WI38 (cell line): ENCODE results near the gene ZC3HAV1.

Source experiments
- H3K4me3 ChIP-seq: 2 replicates; pipeline ENCODE4 v1.5.1; 2011; ENCODE audit warnings: low read depth, mild to moderate bottlenecking, control low read depth, low read length
- CTCF ChIP-seq: IDR thresholded peaks from 2 replicates; pipeline ENCODE4 v1.5.1; 2012; ENCODE audit warnings: low read depth, mild to moderate bottlenecking, control low read depth, low read length

The ZC3HAV1 gene

DNA sequence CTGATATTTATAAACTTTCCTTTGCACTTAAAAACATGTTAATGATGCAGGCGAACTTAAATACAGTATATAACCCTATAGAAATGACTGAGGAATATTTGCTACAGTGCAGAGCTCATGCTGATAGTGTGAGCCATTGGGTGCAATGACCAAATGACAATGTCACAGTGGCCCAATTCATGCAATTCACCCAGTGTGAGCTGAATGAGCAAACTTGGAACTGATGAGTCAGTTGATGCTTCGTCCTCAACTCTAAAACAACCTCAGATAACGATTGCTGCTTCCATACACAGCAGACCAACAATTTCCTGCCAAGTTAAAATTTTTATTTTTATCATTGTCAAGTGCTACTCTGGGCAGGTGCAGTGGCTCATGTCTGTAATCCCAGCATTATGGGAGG is 61.5 kb downstream of the ZC3HAV1 start:
- no peak for TF ChIP-seq CTCF
- no peak overlapping the region for H3K4me3 ChIP-seq

DNA sequence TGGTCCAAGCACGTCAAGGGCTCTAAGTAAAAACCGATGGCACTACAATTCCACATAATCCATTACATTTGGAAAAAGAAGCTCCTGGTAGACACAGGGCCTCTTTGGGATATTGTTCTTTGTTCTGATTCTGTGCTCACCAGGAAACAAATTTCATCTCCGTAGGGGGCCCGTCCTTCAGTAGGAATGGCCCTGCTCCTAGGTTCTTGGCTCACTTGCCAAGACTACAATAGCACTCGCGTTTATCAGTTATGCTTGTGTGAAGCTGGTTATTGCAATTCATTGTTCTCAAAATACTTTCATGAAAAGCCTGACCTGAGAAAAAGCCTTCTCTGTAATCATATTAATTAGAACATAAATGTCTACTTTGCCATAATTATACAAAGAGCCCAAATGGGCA is 63.4 kb downstream of the ZC3HAV1 start:
- no peak overlapping the region for H3K4me3 ChIP-seq
- TF ChIP-seq CTCF: no peak

GRCh38 chr7:139044813-139045794 is 64.4 kb downstream of the ZC3HAV1 start:
- no peak overlapping the region for H3K4me3 ChIP-seq
- no peak for TF ChIP-seq CTCF

- TF ChIP-seq CTCF: no peak
These were observed 65.4 kb downstream of the ZC3HAV1 start for GRCh38 chr7:139043823-139044812.

DNA sequence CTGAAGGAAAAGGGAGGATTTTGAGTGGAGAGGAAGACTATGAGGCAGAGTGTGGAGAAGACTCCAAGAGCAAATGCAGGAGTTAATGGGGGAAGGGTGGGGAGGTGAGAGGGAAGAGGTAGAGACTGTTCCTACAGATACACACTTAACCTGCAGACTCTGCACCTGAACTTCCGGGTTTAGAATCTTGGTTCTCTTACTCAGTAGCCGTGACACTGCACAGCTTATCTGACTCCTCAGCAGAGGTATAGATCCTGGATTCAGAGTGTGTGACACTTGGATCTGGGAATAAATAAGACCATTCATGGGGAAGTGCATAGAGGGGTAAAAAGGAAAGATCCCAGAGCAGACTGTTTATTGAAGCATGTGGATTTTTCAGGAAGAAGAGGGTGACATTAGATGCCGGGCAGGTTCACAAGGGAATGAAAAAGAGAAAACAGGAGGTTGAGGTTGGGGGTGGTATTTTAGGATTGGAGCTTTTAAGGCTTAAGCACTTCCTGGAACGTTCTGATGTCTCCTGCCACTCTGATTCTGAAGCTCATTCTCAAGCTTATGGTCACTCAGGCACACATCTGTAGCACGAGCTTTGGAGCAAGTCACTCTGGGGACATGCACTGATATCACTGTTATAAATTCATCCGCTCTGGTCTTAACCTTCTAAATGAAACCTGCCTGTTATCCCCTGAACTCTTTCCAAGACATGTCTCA is 68.0 kb downstream of the ZC3HAV1 start:
- no peak overlapping the region for H3K4me3 ChIP-seq
- no peak for TF ChIP-seq CTCF

More at GRCh38 chr7:139043823-139044812, 65.4 kb downstream of the ZC3HAV1 start:
- no peak overlapping the region for H3K4me3 ChIP-seq

GRCh38 chr7:139038691-139039090 is 70.8 kb downstream of the ZC3HAV1 start:
- no peak for TF ChIP-seq CTCF
- no peak overlapping the region for H3K4me3 ChIP-seq
